PC-3 (cell line): Measurements from ENCODE around the gene RSF1.

ENCODE experiments used
- CTCF ChIP-seq: fragments of 300-600 bp; sonication (generic); conservative IDR thresholded peaks from 2 replicates; pipeline ENCODE4 v1.5.1; 2017; ENCODE audit warnings: antibody characterized with exemption, low read depth, mild to moderate bottlenecking, low read length
- EZH2phosphoT487 ChIP-seq: fragments of 300-600 bp; sonication (generic); IDR thresholded peaks from 2 replicates; pipeline ENCODE4 v1.6.1; 2018; ENCODE audit warnings: mild to moderate bottlenecking, antibody characterized with exemption, low read length, borderline replicate concordance

- TF ChIP-seq CTCF (peak; percentile 78), EZH2phosphoT487 (no peak)
These were observed 44.1 kb downstream of the RSF1 start for GRCh38 chr11:77776455-77776854.
